Measurements from ENCODE around the gene PBX3.

GRCh38 chr9:125755340-125755739, 8.2 kb downstream of the PBX3 start:
- TF ChIP-seq CTCF (IDR thresholded peaks at IDR 0.05) = no peak
- no peak for TF ChIP-seq POLR2A (IDR thresholded peaks at IDR 0.05)
